Liver (tissue), 9 donors: ENCODE data around the gene VGLL4. TPM values are rescaled to one million over a fixed set of nuclear protein-coding genes. Genes with fewer than 3 reads are reported as not detected.

Experiments
- DNase-seq: peaks from one replicate; pipeline ENCODE4 v3.0.0-alpha.2; 2017; ENCODE audit warnings: low spot score
- H3K27ac ChIP-seq, 2 donors: one replicate each; pipeline ENCODE4 v1.7.0; 2013; ENCODE audit warnings: inconsistent platforms in 2 of 2, low read length in 2 of 2, control low read depth in 1 of 2, low read depth in 1 of 2, mild to moderate bottlenecking in 1 of 2
- H3K27me3 ChIP-seq, 4 donors: one replicate each; pipeline versions ENCODE4 v1.6.1 to v1.7.0; 2013; ENCODE audit warnings: low read length in 3 of 4, inconsistent platforms in 1 of 4, mild to moderate bottlenecking in 1 of 4, moderate library complexity in 1 of 4; ENCODE audit not compliant: control insufficient read depth in 4 of 4, insufficient read depth in 4 of 4
- H3K36me3 ChIP-seq, 4 donors: one replicate each; pipeline versions ENCODE4 v1.6.1 to v1.7.0; 2013; ENCODE audit warnings: low read length in 3 of 4, mild to moderate bottlenecking in 3 of 4, low read depth in 1 of 4, moderate library complexity in 1 of 4; ENCODE audit not compliant: control insufficient read depth in 4 of 4, insufficient read depth in 3 of 4
- H3K4me1 ChIP-seq, 4 donors: one replicate each; pipeline versions ENCODE4 v1.6.1 to v1.7.0; 2013; ENCODE audit warnings: low read length in 3 of 4, mild to moderate bottlenecking in 3 of 4, moderate library complexity in 1 of 4; ENCODE audit not compliant: control insufficient read depth in 4 of 4, insufficient read depth in 4 of 4
- H3K4me3 ChIP-seq, 3 donors: one replicate each; pipeline versions ENCODE4 v1.6.1 to v1.7.0; 2013; ENCODE audit warnings: low read length in 3 of 3, control low read depth in 1 of 3, low read depth in 1 of 3, mild to moderate bottlenecking in 1 of 3
- H3K9ac ChIP-seq, 2 donors: one replicate each; pipeline ENCODE4 v1.7.0; 2013; ENCODE audit warnings: low read length in 2 of 2, mild to moderate bottlenecking in 2 of 2, moderate library complexity in 2 of 2, control low read depth in 1 of 2, low read depth in 1 of 2
- H3K9me3 ChIP-seq, 4 donors: one replicate each; pipeline versions ENCODE4 v1.6.1 to v1.7.0; 2013; ENCODE audit warnings: low read length in 3 of 4; ENCODE audit not compliant: control insufficient read depth in 4 of 4
- EGR1 ChIP-seq, 2 donors: IDR thresholded peaks; 2 replicates each; pipeline ENCODE4 v1.6.1; 2016 to 2018; ENCODE audit warnings: antibody characterized with exemption in 2 of 2, low read depth in 2 of 2
- FOXA1 ChIP-seq: IDR thresholded peaks from 2 replicates; pipeline ENCODE4 v1.6.1; 2016; ENCODE audit warnings: antibody characterized with exemption
- FOXA2 ChIP-seq: IDR thresholded peaks from 2 replicates; pipeline ENCODE4 v1.6.1; 2016; ENCODE audit warnings: antibody characterized with exemption
- HNF4A ChIP-seq, 2 donors: conservative IDR thresholded peaks; 2 replicates each; pipeline ENCODE4 v1.6.1; 2016; ENCODE audit warnings: antibody characterized with exemption in 2 of 2, mild to moderate bottlenecking in 2 of 2
- HNF4G ChIP-seq: IDR thresholded peaks from 2 replicates; pipeline ENCODE4 v1.6.1; 2016; ENCODE audit warnings: antibody characterized with exemption
- NR2F2 ChIP-seq: IDR thresholded peaks from 2 replicates; pipeline ENCODE4 v1.6.1; 2016; ENCODE audit warnings: antibody characterized with exemption
- RAD21 ChIP-seq, 2 donors: IDR thresholded peaks; 2 replicates each; pipeline ENCODE4 v1.6.1; 2016; ENCODE audit warnings: antibody characterized with exemption in 2 of 2, mild to moderate bottlenecking in 2 of 2
- RXRA ChIP-seq, 2 donors: IDR thresholded peaks; 2 replicates each; pipeline ENCODE4 v1.6.1; 2017 to 2018; ENCODE audit warnings: antibody characterized with exemption in 2 of 2, mild to moderate bottlenecking in 1 of 2
- SP1 ChIP-seq: IDR thresholded peaks from 2 replicates; pipeline ENCODE4 v1.6.1; 2018; ENCODE audit warnings: antibody characterized with exemption, mild to moderate bottlenecking
- TAF1 ChIP-seq: conservative IDR thresholded peaks from 2 replicates; pipeline ENCODE4 v1.6.1; 2016; ENCODE audit warnings: antibody characterized with exemption, mild to moderate bottlenecking
- YY1 ChIP-seq: IDR thresholded peaks from 2 replicates; pipeline ENCODE4 v1.6.1; 2016; ENCODE audit warnings: antibody characterized with exemption, mild to moderate bottlenecking
- WGBS: extraction: QIAGEN DNeasy Blood & Tissue Kit; methylation state at CpG from one replicate; pipeline ENCODE4 v1.1.7; 2013; 5-methylcytosine and 5-hydroxymethylcytosine counted together
- polyA plus RNA-seq, 2 donors: library from polyadenylated mRNA; stranded (reverse) in 1 of 2; unstranded in 1 of 2; fragments of 200-250 nt in 1 of 2; fragments of >200 nt in 1 of 2; fragmentation: Nextera tagmentation in 1 of 2; extraction: Ambion mirVana in 1 of 2; gene quantifications; one replicate each; pipeline versions ENCODE4 v1.2.1 to v1.2.3, GENCODE V29; 2013 to 2015
- total RNA-seq, 2 donors: library from RNA; depleted of rRNA; stranded (reverse); fragments of >200 nt; gene quantifications; one replicate each; pipeline ENCODE4 v1.2.3, GENCODE V29; 2014
- TF ChIP-seq, protein P1 (sequence below): IDR thresholded peaks from 2 replicates; pipeline ENCODE4 v1.6.1; 2016; ENCODE audit warnings: antibody characterized with exemption
- TF ChIP-seq, protein P2 (sequence below): IDR thresholded peaks from 2 replicates; pipeline ENCODE4 v1.6.1; 2016; ENCODE audit warnings: antibody characterized with exemption
- TF ChIP-seq, protein P3 (sequence below): IDR thresholded peaks from 2 replicates; pipeline ENCODE4 v1.6.1; 2016; ENCODE audit warnings: antibody characterized with exemption, mild to moderate bottlenecking
- donor health status: healthy.
- donor health status: healthy.
- donor health status: healthy.
- donor health status: healthy.
- donor health status: healthy.

Gene VGLL4
- total and polyA plus RNA-seq, 4 donors, result 7.2 to 27.9 (median 13.0) TPM

- TF ChIP-seq FOXA2, result no peak
- TF ChIP-seq SP1, result no peak
- no peak for TF ChIP-seq NR2F2
- no peak for TF ChIP-seq YY1
- no peak for TF ChIP-seq FOXA1
- TF ChIP-seq RAD21 (IDR thresholded peaks at IDR 0.05), result no peak
- TF ChIP-seq HNF4A (conservative IDR thresholded peaks at IDR 0.05), result no peak
- TF ChIP-seq, protein P1, sequence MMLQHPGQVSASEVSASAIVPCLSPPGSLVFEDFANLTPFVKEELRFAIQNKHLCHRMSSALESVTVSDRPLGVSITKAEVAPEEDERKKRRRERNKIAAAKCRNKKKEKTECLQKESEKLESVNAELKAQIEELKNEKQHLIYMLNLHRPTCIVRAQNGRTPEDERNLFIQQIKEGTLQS, result no peak
- no peak for TF ChIP-seq RXRA (IDR thresholded peaks at IDR 0.05)
- TF ChIP-seq EGR1 (IDR thresholded peaks at IDR 0.05; ENCODE audit: low read depth in 2 of 2), result no peak
- TF ChIP-seq HNF4G, result no peak
- TF ChIP-seq, protein P2, sequence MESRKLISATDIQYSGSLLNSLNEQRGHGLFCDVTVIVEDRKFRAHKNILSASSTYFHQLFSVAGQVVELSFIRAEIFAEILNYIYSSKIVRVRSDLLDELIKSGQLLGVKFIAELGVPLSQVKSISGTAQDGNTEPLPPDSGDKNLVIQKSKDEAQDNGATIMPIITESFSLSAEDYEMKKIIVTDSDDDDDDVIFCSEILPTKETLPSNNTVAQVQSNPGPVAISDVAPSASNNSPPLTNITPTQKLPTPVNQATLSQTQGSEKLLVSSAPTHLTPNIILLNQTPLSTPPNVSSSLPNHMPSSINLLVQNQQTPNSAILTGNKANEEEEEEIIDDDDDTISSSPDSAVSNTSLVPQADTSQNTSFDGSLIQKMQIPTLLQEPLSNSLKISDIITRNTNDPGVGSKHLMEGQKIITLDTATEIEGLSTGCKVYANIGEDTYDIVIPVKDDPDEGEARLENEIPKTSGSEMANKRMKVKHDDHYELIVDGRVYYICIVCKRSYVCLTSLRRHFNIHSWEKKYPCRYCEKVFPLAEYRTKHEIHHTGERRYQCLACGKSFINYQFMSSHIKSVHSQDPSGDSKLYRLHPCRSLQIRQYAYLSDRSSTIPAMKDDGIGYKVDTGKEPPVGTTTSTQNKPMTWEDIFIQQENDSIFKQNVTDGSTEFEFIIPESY, result no peak
- no peak for TF ChIP-seq TAF1
- no peak overlapping the region for H3K9ac ChIP-seq
- 87% methylated on average over 17 of the region's 17 CpGs for WGBS
- peaks cover 7 to 27% (median 13%) of the 10 kb centered on the region in 4 donors for H3K36me3 ChIP-seq
- no peaks in the 10 kb centered on the region for H3K4me1 ChIP-seq
- DNase-seq, result no peak
- H3K9me3 ChIP-seq, result no peaks in the 10 kb centered on the region
- H3K27ac ChIP-seq, result no peak overlapping the region
- no peak overlapping the region for H3K4me3 ChIP-seq
- no peaks in the 10 kb centered on the region for H3K27me3 ChIP-seq
Observed at GRCh38 chr3:11562277-11562881, 81.3 kb downstream of the VGLL4 start.

- no peaks in the 10 kb centered on the region for H3K9me3 ChIP-seq
- no peaks in the 10 kb centered on the region for H3K4me1 ChIP-seq
- no peaks in the 10 kb centered on the region for H3K27me3 ChIP-seq
- TF ChIP-seq, protein P3, sequence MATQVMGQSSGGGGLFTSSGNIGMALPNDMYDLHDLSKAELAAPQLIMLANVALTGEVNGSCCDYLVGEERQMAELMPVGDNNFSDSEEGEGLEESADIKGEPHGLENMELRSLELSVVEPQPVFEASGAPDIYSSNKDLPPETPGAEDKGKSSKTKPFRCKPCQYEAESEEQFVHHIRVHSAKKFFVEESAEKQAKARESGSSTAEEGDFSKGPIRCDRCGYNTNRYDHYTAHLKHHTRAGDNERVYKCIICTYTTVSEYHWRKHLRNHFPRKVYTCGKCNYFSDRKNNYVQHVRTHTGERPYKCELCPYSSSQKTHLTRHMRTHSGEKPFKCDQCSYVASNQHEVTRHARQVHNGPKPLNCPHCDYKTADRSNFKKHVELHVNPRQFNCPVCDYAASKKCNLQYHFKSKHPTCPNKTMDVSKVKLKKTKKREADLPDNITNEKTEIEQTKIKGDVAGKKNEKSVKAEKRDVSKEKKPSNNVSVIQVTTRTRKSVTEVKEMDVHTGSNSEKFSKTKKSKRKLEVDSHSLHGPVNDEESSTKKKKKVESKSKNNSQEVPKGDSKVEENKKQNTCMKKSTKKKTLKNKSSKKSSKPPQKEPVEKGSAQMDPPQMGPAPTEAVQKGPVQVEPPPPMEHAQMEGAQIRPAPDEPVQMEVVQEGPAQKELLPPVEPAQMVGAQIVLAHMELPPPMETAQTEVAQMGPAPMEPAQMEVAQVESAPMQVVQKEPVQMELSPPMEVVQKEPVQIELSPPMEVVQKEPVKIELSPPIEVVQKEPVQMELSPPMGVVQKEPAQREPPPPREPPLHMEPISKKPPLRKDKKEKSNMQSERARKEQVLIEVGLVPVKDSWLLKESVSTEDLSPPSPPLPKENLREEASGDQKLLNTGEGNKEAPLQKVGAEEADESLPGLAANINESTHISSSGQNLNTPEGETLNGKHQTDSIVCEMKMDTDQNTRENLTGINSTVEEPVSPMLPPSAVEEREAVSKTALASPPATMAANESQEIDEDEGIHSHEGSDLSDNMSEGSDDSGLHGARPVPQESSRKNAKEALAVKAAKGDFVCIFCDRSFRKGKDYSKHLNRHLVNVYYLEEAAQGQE, result no peak
- no peak overlapping the region for H3K9ac ChIP-seq
- no peak overlapping the region for H3K27ac ChIP-seq
- DNase-seq, result no peak
- 93% methylated on average over 12 of the region's 12 CpGs for WGBS
- peaks cover 7 to 27% (median 16%) of the 10 kb centered on the region in 4 donors for H3K36me3 ChIP-seq
- H3K4me3 ChIP-seq, result no peak overlapping the region
Observed at GRCh38 chr3:11560746-11561145, 83.0 kb downstream of the VGLL4 start.
